Measurements from ENCODE around the gene GPATCH11.

GPATCH11 gene

DNA sequence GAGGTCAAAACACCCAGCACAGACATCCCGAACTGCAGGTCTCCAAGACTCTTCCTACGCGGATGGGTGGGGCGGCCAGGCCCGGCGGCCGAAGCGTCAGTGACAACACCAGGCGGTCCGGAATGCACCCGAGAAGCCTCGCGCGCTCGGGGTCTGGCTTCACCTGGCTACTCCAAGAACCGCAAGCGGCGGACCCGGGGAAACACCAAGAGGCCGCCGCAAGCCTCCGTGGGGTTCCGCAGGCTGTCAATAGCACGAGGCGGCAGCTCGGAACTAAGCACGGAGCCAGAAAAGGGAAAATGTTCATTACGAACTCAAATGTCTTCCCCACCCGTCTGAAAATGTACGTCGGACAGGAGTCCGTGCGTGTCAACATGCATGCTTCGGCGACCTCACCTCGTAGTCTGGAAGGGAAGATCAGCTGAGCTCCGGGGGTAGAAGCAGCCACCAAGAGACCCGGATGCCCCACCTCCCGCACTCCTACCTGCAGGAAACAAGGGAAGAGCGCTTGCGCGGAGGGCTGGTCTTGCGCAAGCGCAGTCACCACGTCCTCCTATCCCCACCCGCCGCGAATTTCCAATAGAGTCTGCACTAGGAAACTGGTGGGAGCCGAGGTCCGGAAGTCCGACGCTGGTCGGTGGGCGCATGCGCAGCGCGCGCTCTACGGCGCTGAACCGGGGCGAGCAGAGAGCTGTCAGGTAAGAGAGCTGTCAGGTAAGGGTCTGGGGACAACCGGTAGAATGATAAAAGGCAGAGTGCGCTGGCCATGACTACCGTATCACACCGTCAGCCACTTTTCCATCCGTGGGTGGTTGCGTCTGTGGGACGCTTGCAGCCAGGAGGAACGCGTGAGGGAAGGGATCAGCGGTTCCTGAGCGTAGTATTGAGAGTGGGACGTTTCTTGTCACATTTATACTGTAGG lies at the start of gene GPATCH11, which contains the start of gene HEATR5B:
Gene GPATCH11, plus strand, starts transcription at position 646 of the 922 bp plus-strand sequence. CDS start 3,864 bp downstream, outside the sequence.
Gene HEATR5B, minus strand, starts transcription at position 500 of the 922 bp plus-strand sequence. CDS start 958 bp downstream, outside the sequence.
- DNase-seq: peak; percentile 94

DNA sequence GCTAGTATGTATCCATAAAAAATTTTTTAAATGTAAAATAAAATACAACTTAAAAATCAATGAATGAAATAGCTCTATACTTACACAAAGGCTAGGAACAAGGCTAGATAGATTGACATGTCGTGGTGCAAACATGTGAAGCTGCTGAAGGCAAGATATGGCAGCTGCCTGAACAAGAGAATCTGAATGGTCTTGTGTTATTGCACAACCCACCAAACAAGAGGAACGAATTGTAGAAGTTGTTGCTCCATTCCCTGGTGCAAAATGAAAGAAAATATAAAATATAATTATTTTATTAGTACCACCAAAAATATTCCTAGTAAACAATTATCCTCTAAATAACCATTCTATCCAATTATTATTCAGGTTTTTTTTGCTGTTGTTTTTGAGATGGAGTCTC lies 46.5 kb upstream of the GPATCH11 start:
- no peak for DNase-seq

DNA sequence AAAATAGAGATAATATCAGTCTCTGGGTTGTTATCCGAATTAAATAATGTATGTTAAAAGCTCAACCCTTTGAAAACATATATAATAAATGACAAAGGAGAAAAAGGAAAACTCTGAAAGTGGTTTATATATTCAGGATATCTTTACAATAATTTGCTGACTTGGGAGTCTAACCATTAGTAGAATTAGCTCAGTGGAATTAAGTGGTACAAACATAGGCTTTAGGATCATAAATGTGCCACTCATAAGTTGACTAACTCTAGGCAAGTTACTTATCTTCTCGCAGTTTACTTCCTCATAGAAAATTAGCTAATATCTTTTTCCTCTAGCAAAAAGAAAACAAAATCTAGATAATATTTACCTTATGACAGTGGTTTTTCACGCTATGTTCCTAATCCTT lies 44.7 kb upstream of the GPATCH11 start:
- no peak for DNase-seq

DNA sequence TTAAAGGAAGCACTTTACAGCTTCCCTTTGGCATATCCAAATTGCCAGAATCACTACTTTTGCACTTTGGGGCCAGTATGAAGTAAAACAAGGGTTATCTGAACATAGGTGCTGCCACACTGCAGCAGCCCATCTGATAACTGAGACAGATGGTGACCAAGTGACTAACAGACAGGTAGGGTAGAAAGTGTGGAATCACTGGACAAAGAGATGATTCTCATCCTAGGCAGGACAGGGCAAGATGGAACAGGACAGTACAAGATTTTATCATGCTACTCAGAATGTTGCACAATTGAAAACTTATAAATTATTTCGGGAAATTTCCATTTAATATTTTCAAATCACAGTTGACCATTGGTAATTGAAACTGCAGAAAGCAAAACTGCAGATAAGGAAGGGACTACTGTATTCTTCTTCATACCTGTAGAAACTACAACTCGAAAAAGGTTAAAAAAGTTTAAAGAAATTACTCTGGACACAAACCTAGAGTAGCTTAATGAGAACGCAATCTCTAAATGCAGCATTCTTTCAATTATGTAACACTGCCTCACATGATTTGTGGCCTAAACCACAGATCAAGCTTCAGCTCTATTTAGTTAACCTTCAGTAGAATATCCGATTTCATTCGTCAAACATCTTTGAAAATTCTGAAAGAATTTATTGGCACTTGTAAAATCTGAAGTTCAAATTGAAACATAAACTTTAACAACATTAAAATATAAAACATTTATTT lies 31.6 kb upstream of the GPATCH11 start:
- DNase-seq: no peak

DNA sequence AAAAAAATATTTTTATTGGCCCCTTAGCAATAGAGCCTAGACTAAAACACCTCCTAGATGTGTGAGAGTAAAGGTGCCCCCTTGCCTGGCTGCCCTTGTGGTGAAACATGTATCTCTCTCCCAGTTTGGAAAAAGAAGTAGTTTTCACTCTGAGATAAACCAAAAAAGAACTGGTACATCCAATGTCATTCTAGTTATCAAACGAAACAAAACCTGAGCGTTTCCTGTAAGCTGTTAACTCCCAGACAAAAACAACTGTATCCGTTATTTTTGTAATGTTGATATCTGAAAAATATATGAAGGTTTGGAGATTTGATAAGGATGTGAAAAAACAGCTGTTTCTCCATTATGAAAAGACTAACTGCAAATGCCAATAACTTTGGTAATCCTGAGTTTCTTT lies 24.5 kb upstream of the GPATCH11 start:
- no peak for DNase-seq

DNA sequence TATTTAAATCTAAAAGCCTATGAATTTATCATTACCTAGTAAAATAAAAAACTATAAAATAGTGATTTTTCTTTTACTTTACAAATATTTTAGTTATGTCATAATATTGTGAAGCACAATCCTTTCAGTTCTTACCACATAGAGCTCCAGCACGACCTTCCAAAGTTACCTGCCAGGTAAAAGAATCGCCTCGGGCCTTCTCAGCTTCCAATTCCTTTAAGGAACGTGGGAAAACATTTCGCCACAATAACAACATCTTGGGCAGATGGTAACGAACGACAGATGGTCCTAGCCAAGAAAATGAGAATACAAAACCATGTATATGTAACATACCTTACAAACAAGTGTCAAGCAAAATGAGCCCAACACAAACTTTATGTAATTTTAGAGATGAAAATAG lies 23.9 kb upstream of the GPATCH11 start:
- no peak for DNase-seq

DNA sequence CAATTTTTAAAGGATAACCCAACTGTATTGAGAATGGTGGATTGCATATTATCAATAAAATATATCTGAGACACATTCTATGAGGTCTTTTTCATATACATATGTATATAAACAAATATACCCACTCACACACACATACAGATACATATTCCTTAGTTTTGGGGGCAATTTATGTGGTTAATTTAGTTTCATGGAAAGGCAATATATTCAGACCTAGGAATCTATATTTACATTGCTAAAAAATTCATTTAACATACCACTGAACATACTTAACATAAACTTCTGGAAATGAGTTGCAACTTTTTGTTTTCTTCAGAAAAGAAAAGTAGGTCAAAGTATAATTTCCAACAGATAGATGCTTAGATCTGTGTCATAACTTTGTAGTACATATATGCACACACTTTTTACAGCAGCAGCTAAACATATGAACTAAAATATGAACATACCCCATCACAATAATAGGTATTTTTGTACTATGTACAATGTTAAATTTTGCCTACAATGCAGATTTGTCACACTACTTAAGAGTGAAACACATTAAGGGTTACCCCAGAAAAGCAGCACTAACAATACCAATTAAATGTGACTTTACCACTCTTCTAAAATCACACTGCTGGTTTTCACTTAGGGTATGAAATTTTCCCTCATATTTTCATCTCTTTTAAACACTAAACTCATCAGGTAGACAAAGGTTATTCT lies 23.2 kb upstream of the GPATCH11 start:
- DNase-seq: no peak

DNA sequence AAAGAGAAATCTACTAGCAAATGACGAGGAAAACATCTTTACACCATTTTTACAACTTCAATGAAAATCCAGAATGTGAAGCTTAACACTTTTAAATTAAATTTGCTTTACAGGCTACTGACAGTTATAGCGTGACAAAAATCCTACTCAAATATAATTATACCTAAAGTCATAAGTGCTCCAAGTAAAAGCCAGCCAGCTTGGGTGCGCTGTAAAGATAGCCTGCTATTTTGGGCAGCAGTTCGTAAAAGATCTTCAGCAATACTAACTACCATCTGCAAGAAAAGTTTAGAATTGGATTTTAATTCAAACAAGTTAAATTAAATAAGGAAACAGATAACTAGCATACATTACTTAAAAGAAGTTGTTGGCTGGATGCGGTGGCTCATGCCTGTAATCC lies 22.5 kb upstream of the GPATCH11 start:
- DNase-seq: no peak

DNA sequence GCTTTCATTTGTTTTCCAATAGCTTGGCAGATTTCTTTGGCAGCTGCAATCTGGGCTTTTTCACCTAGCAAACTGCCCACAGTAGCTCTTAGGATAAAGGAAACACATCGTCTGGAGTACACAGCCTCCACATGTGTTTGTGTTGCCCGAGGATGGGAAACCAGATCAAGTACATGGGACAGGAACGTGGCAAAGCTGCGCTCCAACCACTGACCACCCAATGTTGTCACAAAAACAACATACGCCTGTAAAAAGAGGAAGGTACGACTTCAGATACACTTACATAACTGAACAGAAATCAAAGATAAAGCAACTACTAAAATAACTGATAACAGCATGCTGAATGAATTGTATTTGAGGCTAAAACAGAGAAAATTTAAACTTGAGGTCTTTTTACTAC lies 15.6 kb upstream of the GPATCH11 start:
- no peak for DNase-seq

DNA sequence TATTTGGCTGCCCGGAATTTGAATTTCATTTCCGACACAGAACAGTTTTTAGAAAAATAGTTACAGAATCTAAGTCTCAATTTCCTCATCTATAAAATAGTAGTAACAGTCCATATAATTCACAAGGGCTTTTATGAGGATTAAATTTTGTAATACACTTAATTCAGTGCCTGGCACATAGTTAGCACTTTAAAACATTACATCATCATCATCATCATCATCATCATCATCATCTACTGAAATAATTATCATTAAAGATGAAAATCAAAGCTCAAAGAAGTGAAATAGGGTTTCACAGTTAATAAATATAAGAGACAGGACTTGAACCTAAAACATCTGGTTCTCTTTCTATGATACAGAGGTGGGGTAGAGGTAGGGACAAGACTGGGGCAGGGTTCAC lies 13.4 kb upstream of the GPATCH11 start:
- DNase-seq: no peak

DNA sequence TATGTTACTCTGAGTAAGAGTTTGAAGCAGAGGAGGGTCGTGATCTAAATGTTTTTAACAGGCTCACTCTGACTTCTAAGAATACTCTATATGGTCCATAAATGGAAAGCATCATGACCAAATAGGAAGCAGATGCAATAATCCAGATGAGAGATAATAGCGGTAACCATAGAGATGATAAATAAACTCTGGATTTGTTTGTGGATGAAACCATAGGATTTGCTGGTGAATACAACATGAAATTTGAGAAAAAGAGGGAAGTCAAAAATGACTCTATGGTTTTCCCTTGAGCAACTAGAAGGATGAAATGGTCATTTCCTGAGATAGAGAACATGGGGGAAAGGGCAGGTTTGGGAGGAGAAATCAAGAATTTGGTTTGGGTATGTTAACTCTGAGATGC lies 4.1 kb upstream of the GPATCH11 start:
- no peak for DNase-seq

DNA sequence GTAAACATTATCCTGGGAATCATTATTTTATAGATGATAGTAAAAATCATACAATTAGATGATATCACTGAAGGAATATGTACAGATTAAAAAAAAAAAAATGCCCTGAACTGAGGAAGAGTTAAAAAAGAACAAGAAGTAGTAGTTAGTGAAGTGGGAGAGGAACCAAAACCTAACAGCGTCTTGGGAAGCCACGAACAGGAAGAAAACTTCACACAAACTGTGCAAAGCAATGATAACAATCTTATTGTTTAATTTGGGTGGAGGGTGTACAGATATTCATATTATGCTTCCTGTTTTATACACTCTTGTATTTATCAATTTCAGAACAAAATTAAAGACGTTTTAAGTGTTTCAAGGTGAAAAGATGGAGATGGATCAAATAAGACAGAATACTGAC lies 3.6 kb upstream of the GPATCH11 start:
- DNase-seq: no peak

DNA sequence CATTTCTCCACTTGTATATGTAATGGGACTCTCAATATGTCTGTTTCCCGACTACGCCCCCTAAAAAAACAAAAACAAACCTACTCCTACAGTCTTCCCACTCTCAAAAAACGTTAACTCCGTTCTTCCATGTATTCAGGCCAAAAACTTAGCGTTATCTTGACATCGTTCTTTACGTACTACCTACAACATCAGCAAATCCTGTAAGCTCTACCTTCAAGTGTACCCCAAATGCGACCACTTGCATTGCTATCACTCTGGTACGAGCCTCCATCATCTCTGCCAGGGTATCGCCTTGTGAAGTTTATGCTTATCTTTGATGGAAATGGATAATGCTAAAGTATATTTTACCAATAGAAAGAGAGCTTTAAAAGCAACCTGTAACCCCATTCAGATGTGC lies 479 bp downstream of the GPATCH11 start:
- DNase-seq: no peak

DNA sequence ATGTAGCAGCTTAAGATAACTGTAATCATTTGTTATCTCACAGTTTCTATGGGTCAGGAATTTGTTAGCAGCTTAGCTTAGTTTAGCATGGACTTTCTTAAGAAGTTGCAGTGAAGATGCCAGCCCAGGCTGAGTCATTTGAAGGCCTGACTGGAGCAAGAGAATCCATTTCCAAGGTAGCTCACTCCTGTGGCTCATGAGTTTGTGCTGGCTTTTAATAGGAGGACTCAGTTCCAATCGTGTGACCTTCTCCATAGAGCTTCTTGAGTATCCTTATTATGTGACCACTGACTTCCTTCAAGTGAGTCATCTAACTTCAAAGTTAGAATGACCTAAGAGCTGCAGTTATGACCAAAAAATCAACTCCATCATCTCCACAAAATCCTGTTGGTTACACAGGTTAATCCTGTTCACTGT lies 1.4 kb downstream of the GPATCH11 start:
- peak; percentile 64 for DNase-seq

DNA sequence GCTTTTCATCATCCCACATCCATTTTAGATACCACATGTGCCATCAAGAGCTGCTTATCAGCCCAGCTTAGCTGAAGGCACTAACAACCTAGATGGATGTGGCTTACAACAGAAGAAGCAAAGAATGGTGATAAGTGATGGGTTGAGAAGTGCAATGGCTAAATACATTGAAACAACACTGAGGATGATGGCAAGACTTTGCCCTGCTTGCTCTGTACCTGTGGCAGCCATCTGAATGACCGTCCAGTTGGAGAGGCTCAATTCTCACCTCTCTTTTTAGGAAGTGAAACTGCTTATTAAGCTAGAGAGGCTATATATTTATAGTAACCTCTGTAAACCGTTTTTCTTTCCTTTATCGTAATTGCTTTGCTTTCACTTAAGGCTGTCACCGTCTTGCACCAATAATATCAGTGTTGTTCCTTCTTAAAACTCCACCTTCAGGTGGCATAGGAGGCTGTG lies 5.7 kb downstream of the GPATCH11 start:
- no peak for DNase-seq

DNA sequence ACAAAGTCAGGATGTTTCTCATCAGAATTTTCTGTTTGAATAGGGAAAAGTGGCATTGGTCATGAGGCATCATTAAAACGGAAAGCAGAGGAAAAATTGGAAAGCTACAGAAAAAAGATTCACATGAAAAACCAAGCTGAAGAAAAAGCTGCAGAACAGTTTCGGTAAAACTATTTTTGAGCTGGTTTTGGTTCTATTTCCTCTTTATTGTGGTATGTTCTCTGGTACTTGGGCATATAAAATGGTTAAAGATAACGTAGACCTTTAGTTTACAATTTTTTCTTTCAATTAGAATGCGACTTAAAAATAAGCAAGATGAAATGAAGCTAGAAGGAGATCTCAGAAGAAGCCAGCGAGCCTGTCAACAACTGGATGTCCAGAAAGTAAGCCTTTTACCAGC lies 7.6 kb downstream of the GPATCH11 start:
- no peak for DNase-seq

DNA sequence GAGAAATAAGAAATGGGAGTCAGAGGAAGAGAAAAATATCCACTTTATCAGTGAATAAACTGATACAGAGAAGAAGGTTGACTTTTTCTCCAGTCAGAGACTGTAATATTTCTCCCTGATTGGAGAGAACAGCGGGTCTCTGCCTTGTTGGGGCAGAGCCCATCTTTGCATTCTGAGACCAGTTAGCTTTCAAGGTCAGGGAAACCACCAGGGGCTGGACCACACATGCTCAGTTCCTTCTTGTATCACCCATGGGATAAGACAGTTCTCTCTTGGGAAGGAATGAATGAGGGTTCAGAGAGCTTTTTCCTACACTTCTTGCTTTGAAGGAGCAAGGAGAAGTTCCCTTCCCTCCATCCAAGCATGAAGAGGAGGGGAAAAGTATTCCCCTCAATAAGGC lies 12.2 kb downstream of the GPATCH11 start:
- DNase-seq: no peak

DNA sequence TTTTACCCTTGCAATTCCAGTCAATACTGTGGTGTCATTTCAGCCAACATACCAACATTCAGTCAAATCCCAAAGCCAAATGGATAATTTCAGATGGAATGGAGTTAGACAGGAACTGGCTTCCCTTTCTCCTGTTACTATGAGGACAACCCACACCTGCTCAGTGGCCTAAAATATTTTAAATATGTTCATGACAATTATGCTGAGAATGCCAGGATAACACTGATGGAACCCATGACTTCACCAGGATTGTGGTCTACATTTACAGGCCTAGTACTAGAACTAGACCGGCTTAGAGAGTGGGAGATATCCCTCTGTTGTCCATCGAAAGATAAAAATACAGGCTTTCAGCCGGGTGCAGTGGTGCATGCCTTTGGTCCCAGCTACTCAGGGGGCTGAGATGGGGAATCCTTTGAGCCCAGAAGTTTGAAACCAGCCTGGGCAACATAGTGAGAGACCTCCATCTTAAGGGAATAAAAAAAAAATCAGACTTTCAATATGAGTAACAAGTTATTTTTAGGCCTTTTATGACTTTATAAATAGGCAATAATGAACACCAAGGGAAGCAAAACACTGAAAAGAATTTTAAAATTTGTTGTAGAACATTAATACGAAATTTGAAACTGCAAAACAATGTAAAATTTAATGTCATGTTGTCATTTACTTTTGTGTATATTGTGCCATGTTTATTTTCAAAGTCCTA lies 14.2 kb downstream of the GPATCH11 start:
- no peak for DNase-seq

DNA sequence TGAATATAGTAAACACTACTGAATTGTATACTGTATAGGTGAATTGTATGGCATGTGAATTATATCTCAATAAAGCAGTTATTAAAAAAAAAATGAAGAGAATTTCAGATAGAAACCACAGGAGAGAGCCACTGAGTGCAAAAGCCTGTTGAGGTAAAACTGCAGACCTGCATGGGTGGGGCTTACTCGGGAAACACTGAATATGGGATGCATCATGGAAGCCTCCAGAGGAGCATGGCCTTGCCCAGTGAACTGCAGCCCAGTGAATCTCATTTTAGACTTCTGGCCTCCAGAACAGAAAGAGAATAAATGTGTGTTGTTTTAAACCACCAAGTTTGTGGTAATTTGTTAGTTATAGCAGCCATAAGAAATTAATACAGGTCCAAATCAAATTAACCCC lies 15.7 kb downstream of the GPATCH11 start:
- no peak for DNase-seq

DNA sequence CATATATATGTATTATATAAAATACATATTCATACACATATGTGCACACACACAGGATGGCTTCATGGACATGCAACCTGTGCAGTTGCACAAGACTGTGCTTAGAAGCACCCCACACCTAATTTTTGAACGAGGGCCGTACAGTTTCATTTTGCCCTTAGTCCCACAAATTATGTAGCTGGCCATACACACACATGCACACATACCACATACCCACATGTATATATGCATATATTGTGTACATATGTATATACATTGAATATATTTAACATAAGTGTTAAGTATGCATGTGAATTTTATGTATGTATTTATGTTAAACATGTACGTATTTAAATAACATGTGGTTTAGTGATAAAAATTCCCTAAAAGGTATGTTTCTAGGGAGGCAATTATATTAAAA lies 18.3 kb downstream of the GPATCH11 start:
- no peak for DNase-seq

DNA sequence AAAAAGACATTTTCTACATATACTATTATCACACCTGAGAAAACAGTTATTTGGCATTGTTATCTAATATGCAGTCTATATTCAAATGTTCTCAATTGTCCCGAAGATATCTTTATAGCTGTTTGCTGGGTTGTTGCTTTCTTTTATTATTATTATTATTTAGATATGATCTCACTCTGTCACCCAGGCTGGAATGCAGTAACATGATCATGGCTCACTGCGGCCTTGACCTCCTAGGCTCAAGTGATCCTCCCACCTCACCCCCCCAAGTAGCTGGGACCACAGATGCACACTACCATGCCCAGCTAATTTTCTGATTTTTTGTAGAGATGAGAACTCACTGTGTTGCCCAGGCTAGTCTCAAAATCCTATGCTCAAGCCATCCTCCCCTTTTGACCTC lies 19.9 kb downstream of the GPATCH11 start:
- DNase-seq: no peak

DNA sequence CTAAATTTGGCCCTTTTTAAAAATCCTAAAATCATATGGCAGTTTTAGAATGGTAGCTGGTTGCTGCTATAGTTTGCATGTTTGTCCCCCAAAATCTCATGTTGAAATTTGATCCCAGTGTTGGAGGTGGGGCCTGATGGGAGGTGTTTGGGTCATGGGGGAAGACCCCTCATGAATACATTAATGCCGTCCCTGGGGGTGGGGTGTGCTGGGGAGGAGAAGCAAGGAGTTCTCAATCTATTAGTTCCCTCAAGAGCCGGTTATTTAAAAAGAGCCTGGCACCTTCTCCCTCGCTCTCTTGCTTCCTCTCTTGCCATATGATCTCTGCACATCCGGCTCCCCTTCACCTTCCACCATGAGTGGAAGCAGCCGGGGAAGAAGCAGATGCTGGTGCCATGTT lies 20.8 kb downstream of the GPATCH11 start:
- DNase-seq: no peak

DNA sequence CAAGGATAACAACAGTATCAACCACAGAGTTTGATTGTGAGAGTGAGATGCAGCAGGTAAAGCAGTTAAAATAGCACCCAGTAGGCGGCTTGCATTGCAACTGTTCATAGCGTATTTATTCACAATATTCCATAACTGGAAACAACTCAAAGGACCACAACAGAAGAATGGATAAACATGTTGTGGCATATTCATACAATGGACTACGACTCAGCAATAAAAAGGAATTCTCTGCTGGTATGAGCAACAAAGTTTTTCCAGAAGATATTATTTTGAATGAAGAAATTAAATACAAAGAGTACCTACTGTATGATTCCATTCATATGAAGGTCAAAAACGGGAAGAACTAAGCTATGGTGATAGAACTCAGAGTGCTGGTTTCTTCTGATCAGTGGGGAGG lies 25.2 kb downstream of the GPATCH11 start:
- no peak for DNase-seq
